HS-27A (cell line): ENCODE results near the gene RAB36.
A peak's percentile ranks its signal among the peaks of the same experiment; 100 is the strongest.

ENCODE experiments used
- DNase-seq: peaks from one replicate; pipeline ENCODE4 v3.0.0-alpha.2; 2012; ENCODE audit warnings: low read depth, missing footprints

RAB36 gene

GRCh38 chr22:23144932-23145877 is at the start of gene RAB36:
Gene RAB36, plus strand, starts transcription at chr22:23145477. Its CDS starts 1,140 bp downstream, at chr22:23146617.
- DNase-seq: peak; percentile 93

- DNase-seq: no peak
Observed at GRCh38 chr22:23095733-23096342, 49.4 kb upstream of the RAB36 start.

GRCh38 chr22:23097412-23098229 is 47.7 kb upstream of the RAB36 start:
- DNase-seq: no peak

- no peak for DNase-seq
Observed at GRCh38 chr22:23098230-23098705, 47.0 kb upstream of the RAB36 start.

GRCh38 chr22:23098718-23099530 is 46.4 kb upstream of the RAB36 start:
- no peak for DNase-seq

GRCh38 chr22:23099531-23099804 is 45.8 kb upstream of the RAB36 start:
- DNase-seq: no peak

- DNase-seq: no peak
Observed at GRCh38 chr22:23100124-23100801, 45.0 kb upstream of the RAB36 start.

GRCh38 chr22:23101524-23101923 is 43.8 kb upstream of the RAB36 start:
- DNase-seq: no peak

- DNase-seq: no peak
Observed at GRCh38 chr22:23102002-23102655, 43.1 kb upstream of the RAB36 start.

- no peak for DNase-seq
Observed at GRCh38 chr22:23102776-23103175, 42.5 kb upstream of the RAB36 start.

- DNase-seq: no peak
Observed at GRCh38 chr22:23103199-23103954, 41.9 kb upstream of the RAB36 start.

- no peak for DNase-seq
Observed at GRCh38 chr22:23104187-23104971, 40.9 kb upstream of the RAB36 start.

- no peak for DNase-seq
Observed at GRCh38 chr22:23105304-23105703, 40.0 kb upstream of the RAB36 start.

GRCh38 chr22:23105919-23106318 is 39.4 kb upstream of the RAB36 start:
- no peak for DNase-seq

GRCh38 chr22:23106344-23106743 is 38.9 kb upstream of the RAB36 start:
- no peak for DNase-seq

GRCh38 chr22:23106906-23107367 is 38.3 kb upstream of the RAB36 start:
- DNase-seq: no peak

GRCh38 chr22:23107487-23108248 is 37.6 kb upstream of the RAB36 start:
- DNase-seq: no peak
